Esophagus muscularis mucosa (tissue), 4 donors: ENCODE data around the gene PNMT. TPM values are rescaled to one million over a fixed set of nuclear protein-coding genes. Genes with fewer than 3 reads are reported as not detected.

Experiments used
- DNase-seq: peaks from one replicate; pipeline ENCODE4 v3.0.0-alpha.2; 2017; ENCODE audit errors: extremely low spot score
- H3K27ac ChIP-seq, 4 donors: fragments of 200-600 bp; sonication (generic); replicated peaks in 1 of 4; 1 replicate in 3 of 4; 2 replicates in 1 of 4; pipeline ENCODE4 v1.5.1; 2016 to 2019; ENCODE audit warnings: mild to moderate bottlenecking in 1 of 4
- H3K27me3 ChIP-seq, 4 donors: fragments of 200-600 bp; sonication (generic); one replicate each; pipeline versions ENCODE4 v1.5.1 to v1.6.0; 2016 to 2019
- H3K36me3 ChIP-seq, 4 donors: fragments of 200-600 bp; sonication (generic); one replicate each; pipeline ENCODE4 v1.5.1; 2016 to 2019
- H3K4me1 ChIP-seq, 4 donors: fragments of 200-600 bp; sonication (generic); one replicate each; pipeline ENCODE4 v1.5.1; 2016 to 2019
- H3K4me3 ChIP-seq, 4 donors: fragments of 200-600 bp; sonication (generic); 1 replicate in 2 of 4; 2 replicates in 2 of 4; pipeline ENCODE4 v1.5.1; 2016 to 2019; ENCODE audit warnings: mild to moderate bottlenecking in 4 of 4, moderate library complexity in 1 of 4
- H3K9me3 ChIP-seq, 4 donors: fragments of 200-600 bp; sonication (generic); 1 replicate in 3 of 4; 2 replicates in 1 of 4; pipeline ENCODE4 v1.5.1; 2016 to 2019
- EP300 ChIP-seq: sonication (generic); formaldehyde crosslinking; IDR thresholded peaks from one replicate; pipeline ENCODE4 v1.6.1; 2017; ENCODE audit warnings: antibody characterized with exemption
- POLR2A ChIP-seq: fragments of 450-650 bp; IDR thresholded peaks from one replicate; pipeline ENCODE4 v1.6.1; 2017; ENCODE audit warnings: antibody characterized with exemption, moderate library complexity, mild to moderate bottlenecking, low read depth
- POLR2AphosphoS5 ChIP-seq, 2 donors: sonication (generic); formaldehyde crosslinking; IDR thresholded peaks; one replicate each; pipeline ENCODE4 v1.6.1; 2017; ENCODE audit warnings: antibody characterized with exemption in 2 of 2
- WGBS: methylation state at CpG from one replicate; pipeline ENCODE4 v1.1.5; 2018; 5-methylcytosine and 5-hydroxymethylcytosine counted together
- intact Hi-C: fragments of 100-400 bp; cut with DNase I; formaldehyde crosslinking; loops from one replicate; pipeline ENCODE4 v1.15.1; 2023
- total RNA-seq, 4 donors: library from RNA; depleted of rRNA; stranded (reverse); fragments of >200 nt; gene quantifications; one replicate each; pipeline versions ENCODE4 v1.1.0 to v1.2.1, GENCODE V29; 2016
- TF ChIP-seq, protein P1 (sequence below), 3 experiments: fragments of 200-600 bp in 2 of 3; fragments of 450-650 bp in 1 of 3; sonication (generic) in 2 of 3; IDR thresholded peaks; one replicate each; pipeline ENCODE4 v1.5.1; 2017 to 2019; ENCODE audit warnings: antibody characterized with exemption in 3 of 3, mild to moderate bottlenecking in 2 of 3, moderate library complexity in 1 of 3

The PNMT gene
- total RNA-seq, 4 donors from 2014 or later: 9.4 to 14.3 (median 10.6) TPM

DNA sequence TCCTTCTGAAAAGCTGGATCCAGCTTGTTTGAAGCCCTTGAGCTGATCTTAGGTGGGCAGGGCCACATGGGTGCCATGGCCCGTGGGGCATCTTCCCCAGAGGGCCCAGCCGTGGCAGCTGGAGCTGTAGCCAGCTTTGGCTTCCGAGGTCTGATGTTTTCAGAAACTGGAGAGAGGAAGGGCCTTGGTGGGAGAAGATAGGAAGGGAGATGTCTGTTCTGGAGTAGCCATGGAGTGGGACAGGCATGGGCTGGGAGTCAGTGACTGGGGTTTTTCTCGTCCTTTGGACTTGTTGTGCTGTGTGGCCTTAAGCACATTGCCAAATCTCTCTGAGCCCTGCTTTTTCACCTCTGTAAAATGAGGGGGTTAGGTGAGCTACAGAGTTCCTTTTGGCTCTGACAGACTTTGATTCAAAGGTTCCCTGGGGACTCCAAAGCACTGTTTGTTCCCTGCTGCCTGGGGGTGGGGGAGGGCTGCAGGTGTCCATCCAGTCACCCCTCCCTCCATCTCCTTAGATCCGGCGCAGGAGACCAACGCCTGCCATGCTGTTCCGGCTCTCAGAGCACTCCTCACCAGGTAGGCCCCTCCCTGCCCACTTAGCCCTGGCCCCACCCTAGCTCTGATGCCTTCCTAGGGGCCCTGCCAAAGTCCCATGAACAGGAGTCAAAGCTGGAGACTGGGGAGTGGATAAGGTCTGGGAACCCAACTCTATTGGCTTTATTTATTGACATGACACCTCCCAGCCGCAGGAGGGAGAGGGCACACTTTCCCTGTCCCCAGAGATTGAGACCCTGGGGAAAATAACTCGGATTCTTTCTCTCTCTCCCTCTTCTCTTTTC, 39.4 kb upstream of the PNMT start:
- Histone ChIP-seq H3K4me1 (peaks cover 11 to 20% (median 15%) of the 10 kb centered on the region in 4 donors), H3K4me3 (no peak overlapping the region), H3K9me3 (no peaks in the 10 kb centered on the region), H3K36me3 (no peaks in the 10 kb centered on the region), H3K27me3 (peaks cover 0 to 89% (median 27%) of the 10 kb centered on the region in 4 donors), H3K27ac (no peak overlapping the region)
- WGBS: 68% methylated on average over 8 of the region's 10 CpGs
- intact Hi-C loops: no loop called here
- TF ChIP-seq POLR2A (no peak), POLR2AphosphoS5 (IDR thresholded peaks at IDR 0.05) (no peak), EP300 (no peak)
- TF ChIP-seq, protein P1, sequence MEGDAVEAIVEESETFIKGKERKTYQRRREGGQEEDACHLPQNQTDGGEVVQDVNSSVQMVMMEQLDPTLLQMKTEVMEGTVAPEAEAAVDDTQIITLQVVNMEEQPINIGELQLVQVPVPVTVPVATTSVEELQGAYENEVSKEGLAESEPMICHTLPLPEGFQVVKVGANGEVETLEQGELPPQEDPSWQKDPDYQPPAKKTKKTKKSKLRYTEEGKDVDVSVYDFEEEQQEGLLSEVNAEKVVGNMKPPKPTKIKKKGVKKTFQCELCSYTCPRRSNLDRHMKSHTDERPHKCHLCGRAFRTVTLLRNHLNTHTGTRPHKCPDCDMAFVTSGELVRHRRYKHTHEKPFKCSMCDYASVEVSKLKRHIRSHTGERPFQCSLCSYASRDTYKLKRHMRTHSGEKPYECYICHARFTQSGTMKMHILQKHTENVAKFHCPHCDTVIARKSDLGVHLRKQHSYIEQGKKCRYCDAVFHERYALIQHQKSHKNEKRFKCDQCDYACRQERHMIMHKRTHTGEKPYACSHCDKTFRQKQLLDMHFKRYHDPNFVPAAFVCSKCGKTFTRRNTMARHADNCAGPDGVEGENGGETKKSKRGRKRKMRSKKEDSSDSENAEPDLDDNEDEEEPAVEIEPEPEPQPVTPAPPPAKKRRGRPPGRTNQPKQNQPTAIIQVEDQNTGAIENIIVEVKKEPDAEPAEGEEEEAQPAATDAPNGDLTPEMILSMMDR (IDR thresholded peaks at IDR 0.05): no peak
- no peak for DNase-seq

GRCh38 chr17:39629494-39629880, 38.8 kb upstream of the PNMT start:
- TF ChIP-seq, protein P1 (IDR thresholded peaks at IDR 0.05): no peak
- TF ChIP-seq POLR2AphosphoS5 (IDR thresholded peaks at IDR 0.05) (no peak), POLR2A (no peak), EP300 (no peak)
- no peak overlapping the region for H3K4me3 ChIP-seq
- peaks cover 0 to 83% (median 27%) of the 10 kb centered on the region in 4 donors for H3K27me3 ChIP-seq
- H3K27ac ChIP-seq: no peak overlapping the region
- no peaks in the 10 kb centered on the region for H3K9me3 ChIP-seq
- peaks cover 14 to 25% (median 19%) of the 10 kb centered on the region in 4 donors for H3K4me1 ChIP-seq
- intact Hi-C loops: no loop called here
- WGBS: 53% methylated on average over 2 of the region's 3 CpGs
- H3K36me3 ChIP-seq: no peaks in the 10 kb centered on the region
- no peak for DNase-seq

DNA sequence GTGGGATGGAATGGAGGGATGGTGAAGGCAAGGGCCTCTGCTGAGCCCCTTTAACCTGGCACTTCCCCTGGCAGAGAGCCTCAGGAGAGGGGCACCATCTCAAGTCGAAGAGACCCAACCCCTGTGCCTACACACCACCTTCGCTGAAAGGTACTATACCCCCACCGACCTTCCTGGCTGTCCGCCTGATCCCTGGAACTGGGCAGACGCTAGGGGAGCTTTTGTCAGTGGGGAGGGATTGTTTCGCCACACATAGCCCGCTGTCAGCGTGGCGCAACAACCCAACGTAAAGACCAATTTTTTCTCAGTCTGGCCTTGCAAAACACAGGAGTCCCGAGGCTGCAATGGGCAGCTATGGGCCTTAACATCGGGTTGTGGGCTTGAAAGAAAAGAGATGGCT, 38.4 kb upstream of the PNMT start:
- Histone ChIP-seq H3K27ac (no peak overlapping the region), H3K4me3 (no peak overlapping the region), H3K36me3 (no peaks in the 10 kb centered on the region), H3K9me3 (no peaks in the 10 kb centered on the region), H3K27me3 (peaks cover 0 to 79% (median 27%) of the 10 kb centered on the region in 4 donors), H3K4me1 (peaks cover 17 to 29% (median 24%) of the 10 kb centered on the region in 4 donors)
- intact Hi-C loops: no loop called here
- TF ChIP-seq POLR2A (no peak), EP300 (no peak), POLR2AphosphoS5 (IDR thresholded peaks at IDR 0.05) (no peak)
- DNase-seq: no peak
- 81% methylated on average over 12 of the region's 12 CpGs for WGBS

GRCh38 chr17:39631403-39631802, 36.9 kb upstream of the PNMT start:
- DNase-seq: no peak
- intact Hi-C loops: no loop called here
- H3K27me3 ChIP-seq: peaks cover 0 to 64% (median 20%) of the 10 kb centered on the region in 4 donors
- no peaks in the 10 kb centered on the region for H3K36me3 ChIP-seq
- WGBS: 30% methylated on average over 6 of the region's 6 CpGs
- H3K9me3 ChIP-seq: no peaks in the 10 kb centered on the region
- H3K27ac ChIP-seq: peak overlapping the region in 1 of 4 donors; percentile 34
- H3K4me3 ChIP-seq: no peak overlapping the region
- H3K4me1 ChIP-seq: peaks cover 23 to 36% (median 29%) of the 10 kb centered on the region in 4 donors
- TF ChIP-seq POLR2A (no peak), POLR2AphosphoS5 (IDR thresholded peaks at IDR 0.05) (no peak), EP300 (no peak)
- TF ChIP-seq, protein P1 (IDR thresholded peaks at IDR 0.05): no peak

DNA sequence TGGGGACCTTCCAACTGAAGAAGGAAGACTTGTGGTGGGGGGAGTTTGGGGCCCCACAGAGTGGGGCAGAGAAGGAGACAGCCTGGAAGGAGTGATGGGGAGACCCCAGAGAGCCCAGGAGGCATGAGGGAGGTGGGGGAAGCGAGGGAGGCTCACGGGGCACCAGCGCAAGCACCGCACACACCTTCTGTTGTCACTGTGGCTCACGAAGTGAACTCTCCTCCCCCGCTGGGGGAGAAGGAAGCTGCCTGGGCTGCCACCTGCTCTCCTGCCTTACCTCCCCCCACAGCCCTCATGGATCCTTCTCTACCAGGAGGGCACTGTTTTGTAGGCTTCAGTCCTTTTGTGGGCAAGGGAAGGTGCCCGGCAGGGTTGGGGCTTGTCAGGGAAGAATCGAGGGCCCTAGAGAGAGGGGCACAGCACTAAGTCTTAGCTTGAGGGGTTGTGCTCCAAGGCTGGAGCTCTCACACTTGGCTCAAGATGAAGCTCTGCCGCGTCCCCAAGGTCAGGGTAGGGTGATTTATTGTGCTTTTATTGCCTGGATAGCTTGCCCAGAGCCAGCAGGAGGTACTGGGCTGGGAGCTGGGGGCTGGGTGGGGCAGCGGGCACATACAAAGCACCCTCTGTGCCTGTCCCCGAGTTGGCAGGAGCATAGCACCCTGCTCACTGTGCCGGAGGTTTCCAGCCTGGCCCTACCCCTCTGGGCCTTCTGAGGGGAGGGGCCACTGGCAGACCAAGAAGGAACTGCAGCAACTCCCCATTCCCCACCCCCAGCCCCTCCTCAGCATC, 35.9 kb upstream of the PNMT start:
- no peak for DNase-seq
- peaks cover 0 to 54% (median 11%) of the 10 kb centered on the region in 4 donors for H3K27me3 ChIP-seq
- H3K9me3 ChIP-seq: no peaks in the 10 kb centered on the region
- no peaks in the 10 kb centered on the region for H3K36me3 ChIP-seq
- WGBS: 43% methylated on average over 11 of the region's 13 CpGs
- no peak overlapping the region for H3K4me3 ChIP-seq
- peaks cover 17 to 31% (median 24%) of the 10 kb centered on the region in 4 donors for H3K4me1 ChIP-seq
- TF ChIP-seq POLR2AphosphoS5 (IDR thresholded peaks at IDR 0.05) (no peak), POLR2A (no peak), EP300 (no peak)
- TF ChIP-seq, protein P1 (IDR thresholded peaks at IDR 0.05): no peak
- intact Hi-C loops: no loop called here
- H3K27ac ChIP-seq: peak overlapping the region in 1 of 4 donors; percentile 34
